ENCODE data around the gene ZNF738.

DNA sequence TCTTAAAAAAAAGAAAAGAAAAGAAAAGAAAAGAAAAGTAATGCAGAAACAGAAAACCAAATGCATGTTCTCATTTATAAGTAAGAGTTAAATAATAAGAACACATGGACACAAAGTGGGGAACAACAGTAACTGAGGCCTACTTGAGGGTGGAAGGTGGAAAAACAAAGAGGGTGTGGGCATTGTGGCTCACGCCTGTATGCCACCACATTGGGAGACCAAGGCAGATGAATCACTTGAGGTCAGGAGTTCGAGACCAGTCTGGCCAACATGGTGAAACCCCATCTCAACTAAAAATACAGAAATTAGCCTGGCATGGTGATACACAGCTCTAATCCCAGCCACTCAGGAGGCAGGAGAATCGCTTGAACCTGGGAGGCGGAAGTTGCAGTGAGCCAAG, 37.7 kb upstream of the ZNF738 start:
- TF ChIP-seq EP300 (IDR thresholded peaks at IDR 0.05) (no peak), POLR2AphosphoS5 (IDR thresholded peaks at IDR 0.05) (no peak), POLR2A (IDR thresholded peaks at IDR 0.05) (no peak)
- TF ChIP-seq, protein P1, sequence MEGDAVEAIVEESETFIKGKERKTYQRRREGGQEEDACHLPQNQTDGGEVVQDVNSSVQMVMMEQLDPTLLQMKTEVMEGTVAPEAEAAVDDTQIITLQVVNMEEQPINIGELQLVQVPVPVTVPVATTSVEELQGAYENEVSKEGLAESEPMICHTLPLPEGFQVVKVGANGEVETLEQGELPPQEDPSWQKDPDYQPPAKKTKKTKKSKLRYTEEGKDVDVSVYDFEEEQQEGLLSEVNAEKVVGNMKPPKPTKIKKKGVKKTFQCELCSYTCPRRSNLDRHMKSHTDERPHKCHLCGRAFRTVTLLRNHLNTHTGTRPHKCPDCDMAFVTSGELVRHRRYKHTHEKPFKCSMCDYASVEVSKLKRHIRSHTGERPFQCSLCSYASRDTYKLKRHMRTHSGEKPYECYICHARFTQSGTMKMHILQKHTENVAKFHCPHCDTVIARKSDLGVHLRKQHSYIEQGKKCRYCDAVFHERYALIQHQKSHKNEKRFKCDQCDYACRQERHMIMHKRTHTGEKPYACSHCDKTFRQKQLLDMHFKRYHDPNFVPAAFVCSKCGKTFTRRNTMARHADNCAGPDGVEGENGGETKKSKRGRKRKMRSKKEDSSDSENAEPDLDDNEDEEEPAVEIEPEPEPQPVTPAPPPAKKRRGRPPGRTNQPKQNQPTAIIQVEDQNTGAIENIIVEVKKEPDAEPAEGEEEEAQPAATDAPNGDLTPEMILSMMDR (IDR thresholded peaks at IDR 0.05), result no peak
